ENCODE measurements around the gene CHST12. TPM values are rescaled to one million over a fixed set of nuclear protein-coding genes. Genes with fewer than 3 reads are reported as not detected.

CHST12 gene
- total RNA-seq, 1 experiment from 2014 or later: 9.9 TPM

- no peak for TF ChIP-seq CTCF (IDR thresholded peaks at IDR 0.05; ENCODE audit: unreplicated experiment)
- Mint-ChIP-seq H3K4me1 (ENCODE audit: insufficient read depth, unreplicated experiment) (peaks cover 22% of the 10 kb centered on the region), H3K27me3 (ENCODE audit: insufficient read depth, unreplicated experiment) (no peaks in the 10 kb centered on the region), H3K4me3 (ENCODE audit: unreplicated experiment) (no peak overlapping the region), H3K27ac (ENCODE audit: low read depth, unreplicated experiment) (no peak overlapping the region), H3K36me3 (ENCODE audit: insufficient read depth, unreplicated experiment) (peaks cover 20% of the 10 kb centered on the region), H3K9me3 (ENCODE audit: unreplicated experiment) (peaks cover 8% of the 10 kb centered on the region)
- intact Hi-C loops (cut with micrococcal nuclease): no loop called here
- ChIA-PET POLR2A (no interaction called here), CTCF (interaction anchor here (0.6 to 1.2 kb wide), 2 partner anchors 35 to 255 kb away, joined by 3 to 4 read pairs; no protein-coding TSS in a partner anchor)
- no peak for DNase-seq (ENCODE audit: unreplicated experiment)
- BruUV-seq (replicated peaks): no TSS peak
These were observed 31.7 kb downstream of the CHST12 start for GRCh38 chr7:2435146-2435545.

GRCh38 chr7:2436341-2437104 is 33.1 kb downstream of the CHST12 start:
- ChIA-PET POLR2A (no interaction called here), CTCF (no interaction called here)
- Mint-ChIP-seq H3K36me3 (ENCODE audit: insufficient read depth, unreplicated experiment) (peaks cover 20% of the 10 kb centered on the region), H3K4me1 (ENCODE audit: insufficient read depth, unreplicated experiment) (peaks cover 22% of the 10 kb centered on the region), H3K4me3 (ENCODE audit: unreplicated experiment) (no peak overlapping the region), H3K27me3 (ENCODE audit: insufficient read depth, unreplicated experiment) (no peaks in the 10 kb centered on the region), H3K27ac (ENCODE audit: low read depth, unreplicated experiment) (peak overlapping the region; percentile 41), H3K9me3 (ENCODE audit: unreplicated experiment) (no peaks in the 10 kb centered on the region)
- BruUV-seq (replicated peaks): no TSS peak
- DNase-seq (ENCODE audit: unreplicated experiment): no peak
- no peak for TF ChIP-seq CTCF (IDR thresholded peaks at IDR 0.05; ENCODE audit: unreplicated experiment)
- intact Hi-C loops (cut with micrococcal nuclease): no loop called here

- H3K9me3 Mint-ChIP-seq (ENCODE audit: unreplicated experiment): no peaks in the 10 kb centered on the region
- DNase-seq (ENCODE audit: unreplicated experiment): no peak
- BruUV-seq (replicated peaks): no TSS peak
- intact Hi-C loops (cut with micrococcal nuclease): no loop called here
- TF ChIP-seq CTCF (IDR thresholded peaks at IDR 0.05; ENCODE audit: unreplicated experiment): no peak
- H3K4me3 Mint-ChIP-seq (ENCODE audit: unreplicated experiment): no peak overlapping the region
- ChIA-PET POLR2A (interaction anchor here (0.7 to 1.3 kb wide), 3 partner anchors 8 to 143 kb away, joined by 3 to 4 read pairs (median 3); no protein-coding TSS in a partner anchor), CTCF (interaction anchor here (0.7 to 1.5 kb wide), 2 partner anchors 9 to 134 kb away, joined by 4 to 8 read pairs; no protein-coding TSS in a partner anchor)
- H3K27ac Mint-ChIP-seq (ENCODE audit: low read depth, unreplicated experiment): peak overlapping the region; percentile 41
- peaks cover 22% of the 10 kb centered on the region for H3K4me1 Mint-ChIP-seq (ENCODE audit: insufficient read depth, unreplicated experiment)
- H3K36me3 Mint-ChIP-seq (ENCODE audit: insufficient read depth, unreplicated experiment): peaks cover 20% of the 10 kb centered on the region
- no peaks in the 10 kb centered on the region for H3K27me3 Mint-ChIP-seq (ENCODE audit: insufficient read depth, unreplicated experiment)
These were observed 33.7 kb downstream of the CHST12 start for GRCh38 chr7:2437136-2437535.

DNA sequence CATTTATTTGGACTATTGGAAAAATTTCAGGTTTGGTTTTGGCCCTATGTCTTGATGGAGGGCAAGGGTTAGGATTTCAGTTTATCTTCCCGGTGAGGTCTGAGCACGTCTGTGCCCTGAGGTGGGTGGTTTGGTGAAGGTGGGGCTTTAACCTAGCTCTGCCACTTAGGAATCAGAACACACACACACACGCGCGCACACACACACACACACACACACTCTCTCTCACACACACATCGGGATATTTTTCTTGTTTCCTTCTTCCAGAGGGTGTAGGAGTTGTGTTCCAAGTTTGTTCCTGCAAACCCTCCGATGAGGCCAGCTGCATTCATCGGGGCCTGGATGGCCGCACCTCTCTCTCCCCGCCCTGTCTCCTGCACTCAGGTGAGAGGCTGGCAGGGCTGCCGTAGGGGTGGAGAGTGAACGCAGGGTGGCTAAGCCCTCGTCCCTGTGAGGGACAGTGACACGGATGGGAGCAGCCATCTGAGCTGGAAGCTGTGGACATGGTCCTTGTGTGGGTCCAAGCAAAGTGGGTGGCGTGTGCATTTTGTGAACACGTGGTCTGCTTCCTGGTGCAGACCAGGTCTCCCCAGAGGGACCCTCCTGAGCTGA is 34.2 kb downstream of the CHST12 start:
- BruUV-seq (replicated peaks): no TSS peak
- TF ChIP-seq CTCF (IDR thresholded peaks at IDR 0.05; ENCODE audit: unreplicated experiment): no peak
- Mint-ChIP-seq H3K27me3 (ENCODE audit: insufficient read depth, unreplicated experiment) (no peaks in the 10 kb centered on the region), H3K36me3 (ENCODE audit: insufficient read depth, unreplicated experiment) (peaks cover 20% of the 10 kb centered on the region), H3K4me3 (ENCODE audit: unreplicated experiment) (no peak overlapping the region), H3K9me3 (ENCODE audit: unreplicated experiment) (no peaks in the 10 kb centered on the region), H3K27ac (ENCODE audit: low read depth, unreplicated experiment) (peak overlapping the region; percentile 41), H3K4me1 (ENCODE audit: insufficient read depth, unreplicated experiment) (peaks cover 22% of the 10 kb centered on the region)
- POLR2A ChIA-PET: interaction anchor here (0.7 to 1.3 kb wide), 3 partner anchors 9 to 144 kb away, joined by 3 to 4 read pairs (median 3); no protein-coding TSS in a partner anchor
- no peak for DNase-seq (ENCODE audit: unreplicated experiment)
- intact Hi-C loops (cut with micrococcal nuclease): loop anchor here (2.0 kb wide), 1 partner anchor 35 kb away; the partner anchor contains the start of gene CHST12
- CTCF ChIA-PET: interaction anchor here (0.7 to 1.5 kb wide), 2 partner anchors 10 to 134 kb away, joined by 4 to 8 read pairs; no protein-coding TSS in a partner anchor

All from MCF 10A (cell line).